ENCODE results near the gene DCAF17. TPM values are rescaled to one million over a fixed set of nuclear protein-coding genes. Genes with fewer than 3 reads are reported as not detected.

DCAF17 gene
- total and polyA plus RNA-seq, 2 donors (not counting 1 experiment from before 2014, with no cell fraction given): 8.8 to 29.4 TPM

DNA sequence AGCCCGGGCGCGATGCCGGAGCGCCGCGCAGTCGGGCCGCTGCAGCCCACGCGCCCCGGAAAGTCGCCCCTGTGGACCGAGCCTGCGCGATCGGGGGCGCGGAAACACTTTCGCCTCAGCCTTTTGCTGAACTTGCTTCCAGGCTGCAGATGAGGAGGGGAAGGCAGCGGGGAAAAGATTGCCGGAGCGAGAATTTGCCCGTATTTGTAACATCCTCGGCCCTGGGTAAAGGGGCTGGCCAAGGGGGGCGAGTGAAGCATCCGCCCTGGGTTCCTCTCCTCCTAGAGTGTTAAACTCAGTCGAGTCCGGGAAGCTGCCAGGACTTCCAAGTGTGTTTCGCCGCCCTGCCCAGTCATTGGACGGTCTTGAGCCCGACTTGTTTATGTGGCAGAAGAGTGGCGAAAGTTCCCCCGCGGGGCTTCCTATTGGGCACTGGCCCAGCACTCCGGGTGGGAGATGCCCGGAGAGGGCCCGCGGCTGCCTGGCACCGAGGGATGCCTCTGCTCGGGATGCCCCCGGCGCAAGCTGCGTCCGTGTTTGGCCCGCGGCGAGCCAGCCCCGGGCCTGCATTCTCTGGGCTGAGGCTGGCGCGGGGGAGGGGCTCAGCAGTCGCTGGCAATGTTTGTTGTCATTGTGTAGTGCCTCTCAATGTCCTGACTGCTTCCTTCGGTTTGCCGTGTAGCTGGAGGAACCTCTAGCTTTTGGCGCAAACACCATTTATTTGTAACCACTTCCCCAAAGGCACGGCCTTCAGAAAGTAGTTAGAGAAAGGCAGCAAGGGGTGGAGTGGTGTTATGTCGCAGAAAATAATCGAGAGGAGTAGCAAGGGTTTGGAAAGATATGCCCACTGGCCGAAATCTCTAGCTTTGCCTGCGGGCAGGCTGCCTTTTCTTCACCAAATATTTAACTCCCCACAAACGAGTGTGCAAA is 89.3 kb downstream of the DCAF17 start:
- H3K36me3 ChIP-seq (replicated peaks in 1 of 2; ENCODE audit: control extremely low read depth in 1 of 2, control insufficient read depth in 1 of 2, extremely low read depth in 1 of 2, insufficient read depth in 2 of 2, low read length in 1 of 2): no peaks in the 10 kb centered on the region
- ChIA-PET CTCF (no interaction called here), POLR2A (no interaction called here)
- H3K27me3 Mint-ChIP-seq: peaks cover 56% of the 10 kb centered on the region
- H3K4me3 Mint-ChIP-seq: peak overlapping the region; percentile 81
- under 1% methylated on average over 54 of the region's 62 CpGs for WGBS (ENCODE audit: insufficient coverage)
- ATAC-seq (ENCODE audit: low read depth) (no peak), DNase-seq (peak; percentile 12)
- H3K27ac ChIP-seq (ENCODE audit: low read length in 2 of 2): no peak overlapping the region
- intact Hi-C loops (cut with micrococcal nuclease): no loop called here
- peak overlapping the region; percentile 19 to 66 (median 47) for H3K4me3 ChIP-seq (ENCODE audit: control extremely low read depth in 1 of 5, extremely low read depth in 1 of 5, insufficient read depth in 1 of 5, low read depth in 2 of 5, low read length in 4 of 5)
- no peaks in the 10 kb centered on the region for H3K9me3 Mint-ChIP-seq (ENCODE audit: insufficient read depth)
- H3K27me3 ChIP-seq (replicated peaks in 1 of 4; ENCODE audit: control extremely low read depth in 1 of 4, control insufficient read depth in 3 of 4, insufficient read depth in 4 of 4, low read length in 3 of 4): peaks cover 0 to 38% (median 22%) of the 10 kb centered on the region in 4 experiments
- no peaks in the 10 kb centered on the region for H4K20me1 ChIP-seq (ENCODE audit: control insufficient read depth, insufficient read depth, low read length, poor library complexity, severe bottlenecking)
- no peaks in the 10 kb centered on the region for H3K9me3 ChIP-seq (ENCODE audit: control extremely low read depth in 1 of 3, control insufficient read depth in 2 of 3, insufficient read depth in 1 of 3, low read length in 2 of 3)
- peak overlapping the region; percentile 82 for H3K4me2 ChIP-seq (replicated peaks; ENCODE audit: low read depth, low read length, poor library complexity, severe bottlenecking)
- H3K4me1 Mint-ChIP-seq: peaks cover 23% of the 10 kb centered on the region
- no peak for TF ChIP-seq EZH2 (IDR thresholded peaks at IDR 0.05; ENCODE audit: borderline replicate concordance, insufficient read depth, low read depth, low read length, poor library complexity, severe bottlenecking)
- TF ChIP-seq, protein P1, sequence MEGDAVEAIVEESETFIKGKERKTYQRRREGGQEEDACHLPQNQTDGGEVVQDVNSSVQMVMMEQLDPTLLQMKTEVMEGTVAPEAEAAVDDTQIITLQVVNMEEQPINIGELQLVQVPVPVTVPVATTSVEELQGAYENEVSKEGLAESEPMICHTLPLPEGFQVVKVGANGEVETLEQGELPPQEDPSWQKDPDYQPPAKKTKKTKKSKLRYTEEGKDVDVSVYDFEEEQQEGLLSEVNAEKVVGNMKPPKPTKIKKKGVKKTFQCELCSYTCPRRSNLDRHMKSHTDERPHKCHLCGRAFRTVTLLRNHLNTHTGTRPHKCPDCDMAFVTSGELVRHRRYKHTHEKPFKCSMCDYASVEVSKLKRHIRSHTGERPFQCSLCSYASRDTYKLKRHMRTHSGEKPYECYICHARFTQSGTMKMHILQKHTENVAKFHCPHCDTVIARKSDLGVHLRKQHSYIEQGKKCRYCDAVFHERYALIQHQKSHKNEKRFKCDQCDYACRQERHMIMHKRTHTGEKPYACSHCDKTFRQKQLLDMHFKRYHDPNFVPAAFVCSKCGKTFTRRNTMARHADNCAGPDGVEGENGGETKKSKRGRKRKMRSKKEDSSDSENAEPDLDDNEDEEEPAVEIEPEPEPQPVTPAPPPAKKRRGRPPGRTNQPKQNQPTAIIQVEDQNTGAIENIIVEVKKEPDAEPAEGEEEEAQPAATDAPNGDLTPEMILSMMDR (IDR thresholded peaks at IDR 0.05): no peak
- H3K27ac Mint-ChIP-seq: no peak overlapping the region
- peak overlapping the region; percentile 64 for H3K9ac ChIP-seq (ENCODE audit: low read length)
- H3K79me2 ChIP-seq (ENCODE audit: control insufficient read depth, insufficient read depth, low read length): no peaks in the 10 kb centered on the region
- peaks cover 21 to 24% of the 10 kb centered on the region in 2 donors for H3K4me1 ChIP-seq (ENCODE audit: control insufficient read depth in 2 of 2, insufficient read depth in 2 of 2, low read length in 2 of 2)
- H2AFZ ChIP-seq (ENCODE audit: insufficient read depth, low read depth, low read length, poor library complexity, severe bottlenecking): peak overlapping the region; percentile 60

DNA sequence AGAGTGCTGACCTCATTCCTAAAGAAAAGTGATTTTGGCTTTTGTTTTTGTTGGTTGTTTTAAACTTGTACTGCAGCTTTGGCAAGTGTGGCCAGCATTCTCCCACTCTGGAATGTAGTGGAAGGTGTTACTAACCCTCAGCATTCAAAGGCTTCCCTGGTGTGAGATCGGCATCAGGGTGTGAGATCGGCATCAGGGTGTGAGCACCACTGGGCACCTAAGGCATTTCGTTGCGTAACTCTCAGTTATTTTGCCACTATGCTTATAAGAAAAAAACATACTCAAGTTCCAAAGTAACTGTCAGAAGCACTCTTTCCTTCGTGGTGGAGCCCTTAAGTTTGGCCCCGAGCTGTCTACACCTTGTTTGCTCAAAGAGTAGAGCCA is 90.0 kb downstream of the DCAF17 start:
- intact Hi-C loops (cut with micrococcal nuclease): no loop called here
- no peak for DNase-seq
- Histone ChIP-seq H2AFZ (ENCODE audit: insufficient read depth, low read depth, low read length, poor library complexity, severe bottlenecking) (peak overlapping the region; percentile 60), H3K79me2 (ENCODE audit: control insufficient read depth, insufficient read depth, low read length) (no peaks in the 10 kb centered on the region), H3K4me1 (ENCODE audit: control insufficient read depth in 2 of 2, insufficient read depth in 2 of 2, low read length in 2 of 2) (peaks cover 21 to 24% of the 10 kb centered on the region in 2 donors), H3K27me3 (replicated peaks in 1 of 4; ENCODE audit: control extremely low read depth in 1 of 4, control insufficient read depth in 3 of 4, insufficient read depth in 4 of 4, low read length in 3 of 4) (peaks cover 0 to 38% (median 22%) of the 10 kb centered on the region in 4 experiments), H3K4me2 (replicated peaks; ENCODE audit: low read depth, low read length, poor library complexity, severe bottlenecking) (peak overlapping the region; percentile 82), H4K20me1 (ENCODE audit: control insufficient read depth, insufficient read depth, low read length, poor library complexity, severe bottlenecking) (no peaks in the 10 kb centered on the region), H3K4me3 (ENCODE audit: control extremely low read depth in 1 of 5, extremely low read depth in 1 of 5, insufficient read depth in 1 of 5, low read depth in 2 of 5, low read length in 4 of 5) (peak overlapping the region in 1 of 5 experiments; percentile 66), H3K9ac (ENCODE audit: low read length) (peak overlapping the region; percentile 64), H3K9me3 (ENCODE audit: control extremely low read depth in 1 of 3, control insufficient read depth in 2 of 3, insufficient read depth in 1 of 3, low read length in 2 of 3) (no peaks in the 10 kb centered on the region), H3K27ac (ENCODE audit: low read length in 2 of 2) (no peak overlapping the region), H3K36me3 (replicated peaks in 1 of 2; ENCODE audit: control extremely low read depth in 1 of 2, control insufficient read depth in 1 of 2, extremely low read depth in 1 of 2, insufficient read depth in 2 of 2, low read length in 1 of 2) (no peaks in the 10 kb centered on the region)
- ChIA-PET POLR2A (no interaction called here), CTCF (no interaction called here)
- H3K27ac Mint-ChIP-seq: no peak overlapping the region
- 38% methylated on average over 4 of the region's 6 CpGs for WGBS (ENCODE audit: insufficient coverage)
- peaks cover 23% of the 10 kb centered on the region for H3K4me1 Mint-ChIP-seq
- H3K4me3 Mint-ChIP-seq: peak overlapping the region; percentile 74
- TF ChIP-seq, protein P1 (IDR thresholded peaks at IDR 0.05): no peak
- TF ChIP-seq EZH2 (IDR thresholded peaks at IDR 0.05; ENCODE audit: borderline replicate concordance, insufficient read depth, low read depth, low read length, poor library complexity, severe bottlenecking): no peak
- ATAC-seq (ENCODE audit: low read depth): no peak
- H3K9me3 Mint-ChIP-seq (ENCODE audit: insufficient read depth): no peaks in the 10 kb centered on the region
- peaks cover 56% of the 10 kb centered on the region for H3K27me3 Mint-ChIP-seq
